VCaP (cell line): ENCODE measurements around the gene HHIPL1.

ENCODE experiments used
- H3K27ac ChIP-seq: fragments of 450-650 bp; 2 replicates; pipeline ENCODE4 v1.5.1; 2017
- TF ChIP-seq, protein P1 (sequence below): fragments of 450-650 bp; conservative IDR thresholded peaks from 2 replicates; pipeline ENCODE4 v1.5.1; 2017; ENCODE audit warnings: mild to moderate bottlenecking, moderate library complexity

Gene HHIPL1

DNA sequence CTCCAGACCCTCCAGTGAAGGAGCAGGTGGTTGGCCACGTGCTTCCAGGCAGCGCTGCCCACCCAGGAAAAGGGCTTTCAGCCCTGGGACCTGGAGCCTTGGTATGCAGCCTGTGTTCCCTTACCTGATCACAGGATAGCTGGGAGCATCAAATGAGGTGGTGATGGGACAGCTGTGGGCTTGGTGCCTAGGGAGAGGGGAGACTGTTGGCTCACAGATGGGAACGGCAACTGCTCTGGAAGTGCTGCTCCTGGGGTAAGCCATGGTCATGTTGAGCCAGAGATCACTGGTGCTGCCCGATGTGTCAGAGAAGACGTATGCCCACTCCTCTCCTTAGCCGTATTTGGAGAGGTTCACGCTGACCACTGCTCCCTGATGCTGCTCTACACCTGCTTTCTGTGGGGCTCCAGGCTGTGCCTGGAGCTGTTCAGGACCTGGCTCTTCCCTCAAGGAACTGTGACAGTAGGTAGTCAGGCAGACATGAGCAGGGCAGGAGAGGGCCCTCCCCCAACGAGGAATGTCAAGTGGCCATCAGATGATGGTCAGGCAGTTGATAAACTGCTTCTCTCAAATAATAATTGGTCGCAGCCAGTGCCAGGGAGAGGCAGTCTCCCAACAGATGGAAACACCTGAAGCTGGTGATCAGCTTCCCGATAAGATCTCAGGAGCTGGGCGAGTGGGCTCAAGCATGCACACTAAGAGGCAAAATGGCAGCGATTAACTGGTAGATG, 36.3 kb downstream of the HHIPL1 start:
- no peak overlapping the region for H3K27ac ChIP-seq
- TF ChIP-seq, protein P1, sequence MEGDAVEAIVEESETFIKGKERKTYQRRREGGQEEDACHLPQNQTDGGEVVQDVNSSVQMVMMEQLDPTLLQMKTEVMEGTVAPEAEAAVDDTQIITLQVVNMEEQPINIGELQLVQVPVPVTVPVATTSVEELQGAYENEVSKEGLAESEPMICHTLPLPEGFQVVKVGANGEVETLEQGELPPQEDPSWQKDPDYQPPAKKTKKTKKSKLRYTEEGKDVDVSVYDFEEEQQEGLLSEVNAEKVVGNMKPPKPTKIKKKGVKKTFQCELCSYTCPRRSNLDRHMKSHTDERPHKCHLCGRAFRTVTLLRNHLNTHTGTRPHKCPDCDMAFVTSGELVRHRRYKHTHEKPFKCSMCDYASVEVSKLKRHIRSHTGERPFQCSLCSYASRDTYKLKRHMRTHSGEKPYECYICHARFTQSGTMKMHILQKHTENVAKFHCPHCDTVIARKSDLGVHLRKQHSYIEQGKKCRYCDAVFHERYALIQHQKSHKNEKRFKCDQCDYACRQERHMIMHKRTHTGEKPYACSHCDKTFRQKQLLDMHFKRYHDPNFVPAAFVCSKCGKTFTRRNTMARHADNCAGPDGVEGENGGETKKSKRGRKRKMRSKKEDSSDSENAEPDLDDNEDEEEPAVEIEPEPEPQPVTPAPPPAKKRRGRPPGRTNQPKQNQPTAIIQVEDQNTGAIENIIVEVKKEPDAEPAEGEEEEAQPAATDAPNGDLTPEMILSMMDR: no peak

- TF ChIP-seq, protein P1: no peak
- H3K27ac ChIP-seq: no peak overlapping the region
These were observed 36.9 kb downstream of the HHIPL1 start for GRCh38 chr14:99681832-99682148.

DNA sequence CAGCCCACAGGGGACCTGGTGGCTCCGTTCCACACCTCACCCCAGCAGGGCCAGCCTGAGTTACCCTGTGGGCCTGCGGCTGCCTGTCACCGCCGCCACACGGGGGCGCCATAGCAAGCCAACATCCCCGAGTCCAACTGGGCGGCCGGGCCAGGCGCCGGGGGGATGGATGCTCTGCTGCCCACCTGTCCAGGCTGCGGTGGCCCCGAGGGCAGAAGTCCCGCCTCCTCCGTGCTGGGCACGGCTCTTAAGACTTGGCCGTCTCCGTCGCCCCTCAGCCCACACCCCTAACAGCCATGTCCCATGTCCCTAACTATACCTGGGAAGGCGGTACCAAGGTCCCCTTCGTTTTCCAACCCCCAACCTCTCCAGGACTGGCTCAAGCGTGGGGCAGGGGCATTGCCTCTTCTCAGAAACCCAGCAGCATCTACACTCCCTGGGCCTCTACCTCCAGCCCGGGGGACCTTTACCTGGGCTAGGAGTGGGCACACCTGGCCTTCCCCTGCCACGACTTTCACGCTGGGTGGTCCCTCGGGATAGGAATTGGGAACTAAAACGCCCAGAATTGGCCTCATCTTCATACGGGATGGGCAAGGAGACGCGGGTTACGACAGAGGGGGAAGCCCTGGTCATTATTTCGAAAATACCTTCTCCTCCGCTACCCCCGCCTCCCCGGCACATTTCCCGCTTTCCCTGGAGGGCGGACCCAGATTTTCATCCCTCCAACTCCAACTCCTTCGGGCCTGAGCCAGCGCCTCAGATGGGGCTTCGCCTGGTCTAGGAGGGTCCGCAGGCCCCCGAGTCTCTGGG, 38.1 kb downstream of the HHIPL1 start:
- TF ChIP-seq, protein P1: peak; percentile 95
- peak overlapping the region; percentile 78 for H3K27ac ChIP-seq

DNA sequence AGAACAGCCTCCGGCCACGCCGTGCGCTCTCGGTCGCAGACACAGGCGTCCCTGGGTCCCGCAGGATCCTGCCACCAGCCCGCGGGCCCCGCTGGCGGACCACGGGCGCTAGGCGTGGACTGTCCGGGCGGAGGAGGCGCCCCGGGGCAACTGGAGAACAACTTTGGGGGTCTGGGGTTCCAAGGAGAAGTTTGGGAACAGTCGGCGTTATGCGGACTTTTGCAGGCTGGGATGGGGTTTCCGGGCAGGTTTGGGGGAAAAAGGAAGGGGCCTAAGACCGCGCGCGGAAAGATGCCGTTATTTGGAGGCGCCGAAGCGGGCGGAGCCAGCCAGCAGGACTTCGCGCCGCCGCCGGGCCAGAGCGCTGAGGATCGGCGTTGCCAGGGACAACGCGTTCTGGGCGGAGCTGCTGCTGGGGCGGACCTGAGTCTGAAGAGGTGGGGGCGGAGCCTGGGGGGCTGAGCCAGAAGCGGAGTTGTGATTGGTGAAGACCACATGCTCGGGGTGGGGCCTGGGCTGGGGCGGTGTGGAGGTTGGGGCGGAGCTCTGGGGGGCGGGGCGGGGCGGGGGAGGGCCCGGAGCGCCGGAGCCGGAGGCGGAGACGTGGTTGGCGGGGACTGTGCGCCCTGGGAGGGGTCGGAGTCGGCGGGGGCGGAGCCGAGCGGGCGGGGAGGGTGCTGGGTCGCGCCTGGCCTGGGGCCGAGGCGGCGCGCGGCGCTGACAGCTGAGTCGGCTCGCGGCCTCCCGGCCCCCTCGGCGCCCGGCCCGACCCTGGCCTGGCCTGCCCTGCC, 38.9 kb downstream of the HHIPL1 start, which contains the start of gene CYP46A1:
CYP46A1 (plus strand) TSS at position 680 of the 791 bp plus-strand sequence. CDS start 120 bp downstream, outside the sequence.
- TF ChIP-seq, protein P1: no peak
- H3K27ac ChIP-seq: peak within 1 kb of the TSS; percentile 78

DNA sequence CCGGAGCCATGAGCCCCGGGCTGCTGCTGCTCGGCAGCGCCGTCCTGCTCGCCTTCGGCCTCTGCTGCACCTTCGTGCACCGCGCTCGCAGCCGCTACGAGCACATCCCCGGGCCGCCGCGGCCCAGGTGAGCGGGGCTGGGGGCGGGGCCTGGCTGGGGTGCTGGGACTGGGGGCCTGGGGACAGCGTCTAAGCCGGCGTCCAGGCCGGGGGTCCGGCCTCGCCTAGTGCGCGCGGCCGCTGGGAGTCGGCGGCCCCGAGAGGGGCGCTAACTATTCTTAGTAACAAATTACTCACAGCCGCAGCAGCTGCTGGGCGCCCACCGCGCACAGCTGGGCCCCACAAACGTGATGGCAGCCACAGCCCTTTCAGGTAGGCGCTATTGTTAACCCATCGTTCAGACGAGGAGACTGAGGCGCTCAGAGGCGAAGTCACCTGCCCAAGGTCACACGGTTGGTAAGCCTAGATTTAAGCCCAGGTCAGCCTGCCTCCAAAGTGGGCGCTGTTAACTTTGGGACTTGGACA, 39.5 kb downstream of the HHIPL1 start:
- TF ChIP-seq, protein P1: no peak
- H3K27ac ChIP-seq: peak overlapping the region; percentile 49; the same call in 1 of the 2 replicates

DNA sequence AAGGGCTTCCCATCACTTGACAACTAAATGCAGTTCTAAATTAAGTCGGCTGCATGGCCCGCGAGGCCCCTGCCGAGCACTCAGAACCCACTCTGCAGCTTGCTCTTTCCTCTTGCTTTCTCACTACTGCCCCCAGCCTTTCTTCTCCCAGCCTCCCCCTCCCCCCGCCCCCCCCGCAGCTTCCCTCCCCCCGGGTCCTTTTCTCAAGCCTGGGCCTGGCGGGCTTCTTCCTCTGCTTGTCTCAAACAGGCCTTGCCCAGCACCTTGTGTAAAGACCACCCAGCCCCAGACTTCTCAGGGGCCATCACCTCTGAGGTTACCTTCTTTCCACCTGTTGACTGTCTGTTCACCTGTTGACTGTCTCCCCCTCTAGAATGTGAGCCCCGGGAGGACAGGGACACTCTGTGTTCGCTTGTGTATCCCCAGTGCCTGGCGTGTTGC, 40.2 kb downstream of the HHIPL1 start:
- H3K27ac ChIP-seq: no peak overlapping the region
- TF ChIP-seq, protein P1: no peak
